OCI-LY7 (cell line): ENCODE data around the gene CPEB4. TPM values are rescaled to one million over a fixed set of nuclear protein-coding genes. Genes with fewer than 3 reads are reported as not detected.

ENCODE experiments used
- BruUV-seq: library from RNA; stranded (reverse); fragments of 400-500 nt; replicated peaks from 2 replicates; lab custom pipeline; 2021; lab: Mats Ljungman, UMichigan
- CTCF ChIA-PET: fragments of 300-600 bp; sonication (Branson Sonifier 250); formaldehyde crosslinking; loops from one replicate; lab custom pipeline; 2022; ENCODE audit warnings: antibody characterized with exemption; ENCODE audit not compliant: unreplicated experiment; lab: Charles Lee
- POLR2A ChIA-PET: fragments of 300-600 bp; sonication (Branson Sonifier 250); formaldehyde crosslinking; loops from one replicate; lab custom pipeline; 2022; ENCODE audit warnings: antibody characterized with exemption; lab: Charles Lee
- DNase-seq: peaks from one replicate; pipeline ENCODE4 v3.0.0-alpha.2; 2015; ENCODE audit warnings: low spot score
- H2AFZ ChIP-seq: fragments of 200-600 bp; sonication (generic), shearing (Covaris generic); 2 replicates; pipeline ENCODE4 v1.6.1; 2014; ENCODE audit warnings: mild to moderate bottlenecking, antibody characterized with exemption, low read length, moderate library complexity
- H3K27ac ChIP-seq: fragments of 200-600 bp; sonication (generic); 2 replicates; pipeline ENCODE4 v1.5.1; 2014; ENCODE audit warnings: mixed run types, low read depth, mild to moderate bottlenecking, moderate library complexity, low read length, inconsistent platforms; ENCODE audit not compliant: poor library complexity, severe bottlenecking
- H3K36me3 ChIP-seq: fragments of 200-600 bp; sonication (generic); 2 replicates; pipeline ENCODE4 v1.6.1; 2014; ENCODE audit warnings: mild to moderate bottlenecking, antibody characterized with exemption, low read length, moderate library complexity, mixed read lengths; ENCODE audit not compliant: insufficient read depth
- H3K4me1 ChIP-seq: fragments of 200-600 bp; sonication (generic); 2 replicates; pipeline ENCODE4 v1.5.1; 2014; ENCODE audit warnings: mild to moderate bottlenecking, low read length; ENCODE audit not compliant: insufficient read depth, poor library complexity, severe bottlenecking
- H3K4me2 ChIP-seq: fragments of 200-600 bp; sonication (generic); 2 replicates; pipeline ENCODE4 v1.6.1; 2014; ENCODE audit warnings: mild to moderate bottlenecking, low read length
- H3K4me3 ChIP-seq: fragments of 200-600 bp; sonication (generic); 2 replicates; pipeline ENCODE4 v1.5.1; 2014; ENCODE audit warnings: mild to moderate bottlenecking, low read depth, low read length; ENCODE audit not compliant: poor library complexity, severe bottlenecking
- H3K79me2 ChIP-seq: fragments of 200-600 bp; sonication (generic); 2 replicates; pipeline ENCODE4 v1.6.1; 2016; ENCODE audit warnings: low read depth, mild to moderate bottlenecking, low read length, moderate library complexity, mixed read lengths; ENCODE audit not compliant: insufficient read depth
- H3K9me2 ChIP-seq: fragments of 200-600 bp; sonication (generic); 2 replicates; pipeline ENCODE4 v1.6.1; 2016; ENCODE audit warnings: mild to moderate bottlenecking, low read length, mixed read lengths; ENCODE audit not compliant: insufficient read depth
- H3K9me3 ChIP-seq: fragments of 200-600 bp; sonication (generic); 2 replicates; pipeline ENCODE4 v1.6.1; 2014; ENCODE audit warnings: mild to moderate bottlenecking, mixed run types, low read length, mixed read lengths
- H4K20me1 ChIP-seq: fragments of 200-600 bp; sonication (generic); 2 replicates; pipeline ENCODE4 v1.6.1; 2014; ENCODE audit warnings: mild to moderate bottlenecking, antibody characterized with exemption, low read length, moderate library complexity, mixed read lengths; ENCODE audit not compliant: insufficient read depth
- EZH2phosphoT487 ChIP-seq: fragments of 200-600 bp; sonication (generic); IDR thresholded peaks from 2 replicates; pipeline ENCODE4 v1.6.1; 2018; ENCODE audit warnings: low read depth, borderline replicate concordance, mild to moderate bottlenecking, mixed run types, antibody characterized with exemption, low read length, moderate library complexity, mixed read lengths
- intact Hi-C: fragments of 100-400 bp; cut with micrococcal nuclease; formaldehyde crosslinking; loops from one replicate; pipeline ENCODE4 v1.10.0; 2022; ENCODE audit not compliant: unreplicated experiment
- total RNA-seq, 2 experiments: library from RNA; depleted of rRNA in 1 of 2; stranded (reverse); fragments of >200 nt in 1 of 2; shearing (Covaris generic) in 1 of 2; gene quantifications; 2 replicates each; pipeline ENCODE4 v1.2.3, GENCODE V29; 2014 to 2022
- TF ChIP-seq, protein P1 (sequence below): fragments of 200-600 bp; sonication (generic); conservative IDR thresholded peaks from 2 replicates; pipeline ENCODE4 v1.5.1; 2014; ENCODE audit warnings: mild to moderate bottlenecking, antibody characterized with exemption, low read length, moderate library complexity, mixed read lengths

CPEB4 gene
- total RNA-seq, 2 experiments from 2014 or later = 12.6 to 31.8 TPM

DNA sequence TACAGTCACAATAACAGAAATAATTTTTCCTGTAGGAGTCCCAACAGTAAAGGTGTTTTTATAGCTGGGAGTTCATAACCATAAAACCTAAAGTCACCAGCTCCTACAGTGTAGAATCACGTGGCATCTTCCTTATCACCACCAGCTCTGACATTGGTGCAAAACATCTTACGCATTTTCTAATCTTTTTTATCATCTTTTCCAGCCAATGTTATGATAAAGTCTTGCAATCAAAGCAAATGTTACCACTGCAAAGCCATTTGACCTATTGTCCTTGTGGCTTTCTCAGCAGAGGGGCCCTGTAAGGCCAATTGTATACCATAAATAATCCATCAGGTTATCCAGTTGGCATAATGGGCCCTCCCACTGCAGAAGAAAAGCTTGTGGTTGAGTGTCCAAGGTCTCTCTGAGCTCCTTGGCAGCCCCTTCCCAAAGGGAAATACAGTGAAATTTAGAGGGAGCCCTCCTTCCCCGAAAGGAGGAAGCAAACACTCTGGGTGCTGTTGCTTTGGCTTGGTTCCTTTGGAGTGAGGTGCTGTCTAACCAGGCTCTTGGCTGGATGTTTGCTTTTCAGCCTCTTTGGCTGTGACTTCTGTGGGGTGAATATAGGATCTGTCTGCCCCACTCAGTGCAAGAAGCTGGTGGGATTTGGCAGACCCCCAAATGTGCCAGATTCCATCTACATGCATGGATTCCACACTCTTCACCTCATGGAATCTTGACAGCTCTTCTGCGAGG lies 29.3 kb upstream of the CPEB4 start:
- no TSS peak for BruUV-seq
- H3K27ac ChIP-seq = no peak overlapping the region
- no peaks in the 10 kb centered on the region for H4K20me1 ChIP-seq
- H3K36me3 ChIP-seq = no peaks in the 10 kb centered on the region
- DNase-seq = no peak
- no peaks in the 10 kb centered on the region for H3K9me3 ChIP-seq
- ChIA-PET POLR2A (interaction anchor here (0.7 to 1.9 kb wide), 11 partner anchors 8 to 55 kb away, joined by 3 to 8 read pairs (median 4); no protein-coding TSS in a partner anchor), CTCF (interaction anchor here (0.8 kb wide), 1 partner anchor 26 kb away, joined by 3 read pairs; no protein-coding TSS in a partner anchor)
- peaks cover 12% of the 10 kb centered on the region for H3K4me1 ChIP-seq
- H3K4me3 ChIP-seq = no peak overlapping the region
- intact Hi-C loops = no loop called here
- no peaks in the 10 kb centered on the region for H3K79me2 ChIP-seq
- no peak overlapping the region for H2AFZ ChIP-seq
- TF ChIP-seq, protein P1, sequence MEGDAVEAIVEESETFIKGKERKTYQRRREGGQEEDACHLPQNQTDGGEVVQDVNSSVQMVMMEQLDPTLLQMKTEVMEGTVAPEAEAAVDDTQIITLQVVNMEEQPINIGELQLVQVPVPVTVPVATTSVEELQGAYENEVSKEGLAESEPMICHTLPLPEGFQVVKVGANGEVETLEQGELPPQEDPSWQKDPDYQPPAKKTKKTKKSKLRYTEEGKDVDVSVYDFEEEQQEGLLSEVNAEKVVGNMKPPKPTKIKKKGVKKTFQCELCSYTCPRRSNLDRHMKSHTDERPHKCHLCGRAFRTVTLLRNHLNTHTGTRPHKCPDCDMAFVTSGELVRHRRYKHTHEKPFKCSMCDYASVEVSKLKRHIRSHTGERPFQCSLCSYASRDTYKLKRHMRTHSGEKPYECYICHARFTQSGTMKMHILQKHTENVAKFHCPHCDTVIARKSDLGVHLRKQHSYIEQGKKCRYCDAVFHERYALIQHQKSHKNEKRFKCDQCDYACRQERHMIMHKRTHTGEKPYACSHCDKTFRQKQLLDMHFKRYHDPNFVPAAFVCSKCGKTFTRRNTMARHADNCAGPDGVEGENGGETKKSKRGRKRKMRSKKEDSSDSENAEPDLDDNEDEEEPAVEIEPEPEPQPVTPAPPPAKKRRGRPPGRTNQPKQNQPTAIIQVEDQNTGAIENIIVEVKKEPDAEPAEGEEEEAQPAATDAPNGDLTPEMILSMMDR = no peak
- TF ChIP-seq EZH2phosphoT487 = no peak
- no peak overlapping the region for H3K4me2 ChIP-seq
- no peaks in the 10 kb centered on the region for H3K9me2 ChIP-seq

- Histone ChIP-seq H3K36me3 (no peaks in the 10 kb centered on the region), H3K79me2 (no peaks in the 10 kb centered on the region), H3K9me2 (no peaks in the 10 kb centered on the region), H3K4me1 (peaks cover 12% of the 10 kb centered on the region), H2AFZ (no peak overlapping the region), H3K4me3 (no peak overlapping the region), H3K27ac (no peak overlapping the region), H3K4me2 (no peak overlapping the region), H4K20me1 (no peaks in the 10 kb centered on the region), H3K9me3 (no peaks in the 10 kb centered on the region)
- intact Hi-C loops = no loop called here
- no peak for TF ChIP-seq EZH2phosphoT487
- TF ChIP-seq, protein P1 = no peak
- ChIA-PET POLR2A (interaction anchor here (0.7 to 1.9 kb wide), 10 partner anchors 8 to 54 kb away, joined by 3 to 8 read pairs (median 3); no protein-coding TSS in a partner anchor), CTCF (interaction anchor here (0.8 kb wide), 1 partner anchor 25 kb away, joined by 3 read pairs; no protein-coding TSS in a partner anchor)
- no TSS peak for BruUV-seq
- DNase-seq = no peak
Measured at GRCh38 chr5:173859408-173860159, 28.6 kb upstream of the CPEB4 start.
